GM21526 (cell line): ENCODE results near the gene UROD.

Source experiments
- ATAC-seq: cut with Tn5 transposase; IDR thresholded peaks from one replicate; pipeline ENCODE4 v1.9.1; 2021; ENCODE audit warnings: moderate library complexity; ENCODE audit not compliant: unreplicated experiment, low FRiP score

Gene UROD

GRCh38 chr1:45008076-45008475 is 4.0 kb upstream of the UROD start:
- ATAC-seq: no peak

- ATAC-seq: no peak
Observed at GRCh38 chr1:45008516-45008915, 3.5 kb upstream of the UROD start.

GRCh38 chr1:45009296-45009865 is 2.7 kb upstream of the UROD start:
- no peak for ATAC-seq

GRCh38 chr1:45009956-45010854 is 1.8 kb upstream of the UROD start:
- no peak for ATAC-seq

GRCh38 chr1:45010855-45011811 is 921 bp upstream of the UROD start, which contains the start of gene HECTD3:
Gene HECTD3 (minus strand): TSS chr1:45011324. CDS start chr1:45011257, 67 bp downstream.
- ATAC-seq: peak; percentile 61

- no peak for ATAC-seq
Observed at GRCh38 chr1:45012639-45013278, 705 bp downstream of the UROD start.

- no peak for ATAC-seq
Observed at GRCh38 chr1:45013551-45014209, 1.6 kb downstream of the UROD start.

- no peak for ATAC-seq
Observed at GRCh38 chr1:45014321-45015028, 2.4 kb downstream of the UROD start.

GRCh38 chr1:45015683-45016082 is 3.6 kb downstream of the UROD start:
- no peak for ATAC-seq

- no peak for ATAC-seq
Observed at GRCh38 chr1:45016090-45016697, 4.1 kb downstream of the UROD start.

- no peak for ATAC-seq
Observed at GRCh38 chr1:45016767-45017166, 4.7 kb downstream of the UROD start.

GRCh38 chr1:45018599-45019230 is 6.7 kb downstream of the UROD start:
- peak; percentile 50 for ATAC-seq

- ATAC-seq: no peak
Observed at GRCh38 chr1:45023663-45024062, 11.6 kb downstream of the UROD start.

- ATAC-seq: no peak
Observed at GRCh38 chr1:45026446-45026845, 14.4 kb downstream of the UROD start.

GRCh38 chr1:45032837-45033236 is 20.8 kb downstream of the UROD start:
- no peak for ATAC-seq

GRCh38 chr1:45033356-45033755 is 21.3 kb downstream of the UROD start:
- no peak for ATAC-seq

GRCh38 chr1:45035631-45036301 is 23.7 kb downstream of the UROD start:
- ATAC-seq: no peak

GRCh38 chr1:45037456-45037855 is 25.4 kb downstream of the UROD start:
- ATAC-seq: no peak
